ENCODE data around the gene DLL3.

DNA sequence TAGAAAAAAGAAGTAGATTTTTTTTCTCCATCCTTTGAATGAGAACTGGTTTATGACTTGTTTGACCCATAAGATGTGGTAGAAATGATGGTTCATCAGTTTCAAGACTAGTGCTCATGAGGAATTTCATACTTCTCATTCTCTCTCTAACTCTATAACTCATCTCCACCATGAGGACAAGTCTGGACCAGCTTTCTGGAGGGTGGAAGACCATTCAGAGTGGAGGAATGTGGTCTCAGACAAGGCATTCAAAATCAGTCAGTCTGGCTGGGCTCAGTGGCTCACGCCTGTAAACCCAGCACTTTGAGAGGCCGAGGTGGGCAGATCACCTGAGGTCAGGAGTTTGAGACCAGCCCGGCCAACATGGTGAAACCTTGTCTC is 44.7 kb downstream of the DLL3 start:
- TF ChIP-seq CTCF (IDR thresholded peaks at IDR 0.05) (no peak), POLR2A (IDR thresholded peaks at IDR 0.05) (no peak)
